Central memory CD8-positive, alpha-beta T cell (primary cell): ENCODE data around the gene RBM28.
A peak's percentile ranks its signal among the peaks of the same experiment; 100 is the strongest.
"Not testable (repeated sequence)": the region's sequence is repeated elsewhere in the genome, so short reads cannot be mapped to it uniquely, and the experiment has no call there.

Experiments
- ATAC-seq: fragments of 150-1000 bp; cut with Tn5 transposase; replicated peaks from 2 replicates; pipeline ENCODE4 v1.10.0; 2022; ENCODE audit warnings: mild to moderate bottlenecking, moderate FRiP score, moderate number of reproducible peaks; ENCODE audit not compliant: poor library complexity, severe bottlenecking; ENCODE audit errors: extremely low read depth
- DNase-seq, 2 donors: peaks; one replicate each; pipeline ENCODE4 v3.0.0; 2021; ENCODE audit warnings: low spot score in 2 of 2
- H3K27ac Mint-ChIP-seq: one replicate; pipeline ENCODE4 v1.8.0; 2022; ENCODE audit warnings: low read depth, mild to moderate bottlenecking, moderate library complexity, mixed read lengths
- H3K27me3 Mint-ChIP-seq: one replicate; pipeline ENCODE4 v1.8.0; 2022; ENCODE audit warnings: mixed read lengths
- H3K36me3 Mint-ChIP-seq: one replicate; pipeline ENCODE4 v1.8.0; 2022; ENCODE audit warnings: mild to moderate bottlenecking, moderate library complexity, mixed read lengths; ENCODE audit not compliant: insufficient read depth
- H3K4me1 Mint-ChIP-seq: one replicate; pipeline ENCODE4 v1.8.0; 2022; ENCODE audit warnings: mixed read lengths
- H3K4me3 Mint-ChIP-seq: one replicate; pipeline ENCODE4 v1.8.0; 2022; ENCODE audit warnings: mild to moderate bottlenecking, moderate library complexity, mixed read lengths
- H3K9me3 Mint-ChIP-seq: one replicate; pipeline ENCODE4 v1.8.0; 2022; ENCODE audit warnings: mixed read lengths

Gene RBM28

GRCh38 chr7:128318691-128319090 is 25.0 kb downstream of the RBM28 start:
- peaks cover 55% of the 10 kb centered on the region for H3K4me1 Mint-ChIP-seq
- H3K27ac Mint-ChIP-seq: peak overlapping the region; percentile 81
- ATAC-seq (no peak), DNase-seq (no peak)
- H3K4me3 Mint-ChIP-seq: no peak overlapping the region
- peaks cover 41% of the 10 kb centered on the region for H3K36me3 Mint-ChIP-seq
- H3K9me3 Mint-ChIP-seq: no peaks in the 10 kb centered on the region
- H3K27me3 Mint-ChIP-seq: no peaks in the 10 kb centered on the region

- no peaks in the 10 kb centered on the region for H3K9me3 Mint-ChIP-seq
- H3K27me3 Mint-ChIP-seq: no peaks in the 10 kb centered on the region
- no peak for ATAC-seq
- DNase-seq: no peak
- H3K36me3 Mint-ChIP-seq: peaks cover 57% of the 10 kb centered on the region
- H3K4me3 Mint-ChIP-seq: no peak overlapping the region
- no peak overlapping the region for H3K27ac Mint-ChIP-seq
- H3K4me1 Mint-ChIP-seq: peaks cover 23% of the 10 kb centered on the region
These were observed 32.7 kb downstream of the RBM28 start for GRCh38 chr7:128311013-128311412.

- H3K4me3 Mint-ChIP-seq: no peak overlapping the region
- no peaks in the 10 kb centered on the region for H3K9me3 Mint-ChIP-seq
- peaks cover 18% of the 10 kb centered on the region for H3K4me1 Mint-ChIP-seq
- DNase-seq (no peak), ATAC-seq (no peak)
- no peak overlapping the region for H3K27ac Mint-ChIP-seq
- peaks cover 55% of the 10 kb centered on the region for H3K36me3 Mint-ChIP-seq
- H3K27me3 Mint-ChIP-seq: no peaks in the 10 kb centered on the region
These were observed 33.2 kb downstream of the RBM28 start for GRCh38 chr7:128310499-128310898.

- ATAC-seq: no peak
- Mint-ChIP-seq H3K27ac (no peak overlapping the region), H3K4me1 (peaks cover 12% of the 10 kb centered on the region), H3K4me3 (no peak overlapping the region), H3K27me3 (no peaks in the 10 kb centered on the region), H3K36me3 (peaks cover 53% of the 10 kb centered on the region), H3K9me3 (no peaks in the 10 kb centered on the region)
- no peak for DNase-seq
These were observed 33.7 kb downstream of the RBM28 start for GRCh38 chr7:128309976-128310375.

- DNase-seq: no peak
- Mint-ChIP-seq H3K4me1 (peaks cover 6% of the 10 kb centered on the region), H3K27ac (no peak overlapping the region), H3K9me3 (no peaks in the 10 kb centered on the region), H3K36me3 (peaks cover 46% of the 10 kb centered on the region), H3K4me3 (no peak overlapping the region), H3K27me3 (no peaks in the 10 kb centered on the region)
- ATAC-seq: no peak
These were observed 34.6 kb downstream of the RBM28 start for GRCh38 chr7:128309124-128309523.

- Mint-ChIP-seq H3K36me3 (peaks cover 36% of the 10 kb centered on the region), H3K9me3 (no peaks in the 10 kb centered on the region), H3K4me3 (no peak overlapping the region), H3K27me3 (no peaks in the 10 kb centered on the region), H3K27ac (no peak overlapping the region), H3K4me1 (peaks cover 6% of the 10 kb centered on the region)
- DNase-seq (no peak), ATAC-seq (no peak)
These were observed 36.6 kb downstream of the RBM28 start for GRCh38 chr7:128307061-128307460.

- Mint-ChIP-seq H3K9me3 (no peaks in the 10 kb centered on the region), H3K27me3 (no peaks in the 10 kb centered on the region), H3K4me3 (no peak overlapping the region), H3K36me3 (peaks cover 13% of the 10 kb centered on the region), H3K27ac (no peak overlapping the region), H3K4me1 (peaks cover 11% of the 10 kb centered on the region)
- ATAC-seq (no peak), DNase-seq (no peak)
These were observed 39.5 kb downstream of the RBM28 start for GRCh38 chr7:128304212-128304611.

- peaks cover 12% of the 10 kb centered on the region for H3K36me3 Mint-ChIP-seq
- no peaks in the 10 kb centered on the region for H3K27me3 Mint-ChIP-seq
- no peaks in the 10 kb centered on the region for H3K9me3 Mint-ChIP-seq
- ATAC-seq (no peak), DNase-seq (no peak)
- H3K27ac Mint-ChIP-seq: no peak overlapping the region
- H3K4me3 Mint-ChIP-seq: no peak overlapping the region
- peaks cover 17% of the 10 kb centered on the region for H3K4me1 Mint-ChIP-seq
These were observed 40.1 kb downstream of the RBM28 start for GRCh38 chr7:128303643-128304042.

- ATAC-seq (no peak), DNase-seq (no peak)
- Mint-ChIP-seq H3K27ac (no peak overlapping the region), H3K4me1 (peaks cover 17% of the 10 kb centered on the region), H3K27me3 (no peaks in the 10 kb centered on the region), H3K4me3 (no peak overlapping the region), H3K9me3 (no peaks in the 10 kb centered on the region), H3K36me3 (peaks cover 8% of the 10 kb centered on the region)
These were observed 40.6 kb downstream of the RBM28 start for GRCh38 chr7:128303133-128303532.

- Mint-ChIP-seq H3K9me3 (no peaks in the 10 kb centered on the region), H3K27ac (no peak overlapping the region), H3K27me3 (no peaks in the 10 kb centered on the region), H3K36me3 (peaks cover 4% of the 10 kb centered on the region), H3K4me1 (peaks cover 17% of the 10 kb centered on the region), H3K4me3 (no peak overlapping the region)
- DNase-seq (no peak), ATAC-seq (no peak)
These were observed 41.6 kb downstream of the RBM28 start for GRCh38 chr7:128302139-128302538.

- Mint-ChIP-seq H3K27ac (no peak overlapping the region), H3K4me3 (no peak overlapping the region), H3K9me3 (no peaks in the 10 kb centered on the region), H3K4me1 (peaks cover 10% of the 10 kb centered on the region), H3K27me3 (no peaks in the 10 kb centered on the region), H3K36me3 (peaks cover 1% of the 10 kb centered on the region)
- ATAC-seq (no peak), DNase-seq (no peak)
These were observed 44.5 kb downstream of the RBM28 start for GRCh38 chr7:128299109-128299607.

GRCh38 chr7:128298004-128298403 is 45.7 kb downstream of the RBM28 start:
- peaks cover 10% of the 10 kb centered on the region for H3K4me1 Mint-ChIP-seq
- not testable (repeated sequence) for H3K9me3 Mint-ChIP-seq, H3K4me3 Mint-ChIP-seq, H3K27me3 Mint-ChIP-seq, H3K36me3 Mint-ChIP-seq, ATAC-seq, DNase-seq
- H3K27ac Mint-ChIP-seq: peak overlapping the region; percentile 44

- Mint-ChIP-seq H3K9me3 (no peaks in the 10 kb centered on the region), H3K36me3 (peaks cover 3% of the 10 kb centered on the region), H3K4me3 (no peak overlapping the region), H3K27me3 (no peaks in the 10 kb centered on the region), H3K27ac (no peak overlapping the region), H3K4me1 (no peaks in the 10 kb centered on the region)
- ATAC-seq: no peak
- DNase-seq: no peak
These were observed 56.2 kb downstream of the RBM28 start for GRCh38 chr7:128287556-128287955.

- Mint-ChIP-seq H3K4me1 (no peaks in the 10 kb centered on the region), H3K36me3 (no peaks in the 10 kb centered on the region), H3K27me3 (no peaks in the 10 kb centered on the region), H3K9me3 (peaks cover 6% of the 10 kb centered on the region), H3K27ac (no peak overlapping the region), H3K4me3 (no peak overlapping the region)
- no peak for ATAC-seq
- DNase-seq: no peak
These were observed 59.6 kb downstream of the RBM28 start for GRCh38 chr7:128284102-128284501.
